ENCODE measurements around the gene IL2RA.
"Not testable (repeated sequence)": the region's sequence is repeated elsewhere in the genome, so short reads cannot be mapped to it uniquely, and the experiment has no call there.

IL2RA gene

GRCh38 chr10:6062101-6062771 lies at the start of gene IL2RA:
Gene IL2RA (minus strand): TSS chr10:6062367. CDS start chr10:6062151, 216 bp downstream.
- no peak for TF ChIP-seq CTCF (IDR thresholded peaks at IDR 0.05; ENCODE audit: insufficient read depth, missing control alignments)
- no peak for DNase-seq (ENCODE audit: insufficient read length, low spot score)
- FAIRE-seq = no peak

GRCh38 chr10:6110136-6110535 lies 48.0 kb upstream of the IL2RA start:
- FAIRE-seq (no peak), DNase-seq (ENCODE audit: insufficient read length, low spot score) (no peak)
- TF ChIP-seq CTCF (IDR thresholded peaks at IDR 0.05; ENCODE audit: insufficient read depth, missing control alignments) = no peak

- DNase-seq (ENCODE audit: insufficient read length, low spot score) = no peak
- FAIRE-seq = no peak
- TF ChIP-seq CTCF (IDR thresholded peaks at IDR 0.05; ENCODE audit: insufficient read depth, missing control alignments) = no peak
Observed at GRCh38 chr10:6109444-6109775, 47.2 kb upstream of the IL2RA start.

- DNase-seq (ENCODE audit: insufficient read length, low spot score) (no peak), FAIRE-seq (no peak)
Observed at GRCh38 chr10:6108631-6109443, 46.7 kb upstream of the IL2RA start.

GRCh38 chr10:6108072-6108471 lies 45.9 kb upstream of the IL2RA start:
- no peak for TF ChIP-seq CTCF (IDR thresholded peaks at IDR 0.05; ENCODE audit: insufficient read depth, missing control alignments)
- FAIRE-seq = no peak
- DNase-seq (ENCODE audit: insufficient read length, low spot score) = no peak

More at GRCh38 chr10:6108631-6109443, 46.7 kb upstream of the IL2RA start:
- TF ChIP-seq CTCF (IDR thresholded peaks at IDR 0.05; ENCODE audit: insufficient read depth, missing control alignments) = peak; percentile 75

- DNase-seq (ENCODE audit: insufficient read length, low spot score); FAIRE-seq: not testable (repeated sequence)
Observed at GRCh38 chr10:6107616-6108015, 45.4 kb upstream of the IL2RA start.

- DNase-seq (ENCODE audit: insufficient read length, low spot score) (no peak), FAIRE-seq (no peak)
- no peak for TF ChIP-seq CTCF (IDR thresholded peaks at IDR 0.05; ENCODE audit: insufficient read depth, missing control alignments)
Observed at GRCh38 chr10:6103591-6103990, 41.4 kb upstream of the IL2RA start.
